ENCODE measurements around the gene SP140.

DNA sequence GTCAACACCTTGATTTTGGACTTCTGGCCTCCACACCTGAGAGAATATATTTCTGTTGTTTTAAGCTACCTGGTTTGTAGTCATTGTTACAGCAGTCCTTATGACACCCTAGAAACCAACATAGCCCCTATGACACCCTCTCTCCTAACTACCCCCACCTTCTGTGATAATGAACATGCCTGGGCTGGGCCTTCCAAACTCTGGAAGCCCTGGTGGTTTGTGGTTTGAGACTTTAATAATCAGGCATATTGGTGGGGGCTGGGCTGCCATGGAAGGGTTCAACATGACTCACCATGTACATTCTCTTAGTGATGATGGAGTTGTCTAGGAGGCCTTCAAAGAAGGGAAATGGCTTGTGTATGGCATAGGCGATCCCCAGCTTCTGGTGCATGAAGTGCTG lies 9.0 kb upstream of the SP140 start:
- TF ChIP-seq ZNF274 (IDR thresholded peaks at IDR 0.05; ENCODE audit: low read depth, low read length): no peak
- no peak for TF ChIP-seq YY1 (IDR thresholded peaks at IDR 0.05; ENCODE audit: insufficient read depth, insufficient read length)
- no peak for TF ChIP-seq SUZ12 (IDR thresholded peaks at IDR 0.05; ENCODE audit: extremely low read depth, insufficient read depth, insufficient read length)

Data from NT2/D1 (cell line).